Liver (tissue), 3 donors: Measurements from ENCODE around the gene CFAP74.

Experiments used
- CTCF ChIP-seq: fragments of 150-350 bp; IDR thresholded peaks from 2 replicates; pipeline ENCODE4 v1.5.1; 2017; ENCODE audit warnings: improper control_type of control experiment, low read depth, low read length; ENCODE audit not compliant: missing input control
- RAD21 ChIP-seq, 2 donors: IDR thresholded peaks; 2 replicates each; pipeline ENCODE4 v1.6.1; 2016; ENCODE audit warnings: antibody characterized with exemption in 2 of 2, mild to moderate bottlenecking in 2 of 2
- REST ChIP-seq: IDR thresholded peaks from 2 replicates; pipeline ENCODE4 v1.6.1; 2016; ENCODE audit warnings: antibody characterized with exemption, mild to moderate bottlenecking
- donor health status: healthy.
- donor health status: healthy.

GRCh38 chr1:1966071-1966740 is 37.4 kb downstream of the CFAP74 start:
- TF ChIP-seq CTCF (no peak), RAD21 (IDR thresholded peaks at IDR 0.05) (no peak), REST (no peak)
